Epithelial cell of proximal tubule (primary cell): ENCODE data around the gene PRPF31. TPM values are rescaled to one million over a fixed set of nuclear protein-coding genes. Genes with fewer than 3 reads are reported as not detected.

Experiments
- DNase-seq: peaks from one replicate; pipeline ENCODE4 v3.0.0-alpha.2; 2011; ENCODE audit warnings: low read depth
- H3K4me3 ChIP-seq: 2 replicates; pipeline ENCODE4 v1.5.1; 2011; ENCODE audit warnings: low read depth, mild to moderate bottlenecking, low read length
- total RNA-seq: library from RNA; depleted of rRNA; stranded (reverse); fragments of >200 nt; gene quantifications from 2 replicates; pipeline ENCODE4 v1.2.3, GENCODE V29; 2015
- TF ChIP-seq, protein P1 (sequence below): conservative IDR thresholded peaks from 2 replicates; pipeline ENCODE4 v1.5.1; 2012; ENCODE audit warnings: low read depth, mild to moderate bottlenecking, low read length

PRPF31 gene
- total RNA-seq, 1 donor from 2014 or later, result 64.3 TPM

DNA sequence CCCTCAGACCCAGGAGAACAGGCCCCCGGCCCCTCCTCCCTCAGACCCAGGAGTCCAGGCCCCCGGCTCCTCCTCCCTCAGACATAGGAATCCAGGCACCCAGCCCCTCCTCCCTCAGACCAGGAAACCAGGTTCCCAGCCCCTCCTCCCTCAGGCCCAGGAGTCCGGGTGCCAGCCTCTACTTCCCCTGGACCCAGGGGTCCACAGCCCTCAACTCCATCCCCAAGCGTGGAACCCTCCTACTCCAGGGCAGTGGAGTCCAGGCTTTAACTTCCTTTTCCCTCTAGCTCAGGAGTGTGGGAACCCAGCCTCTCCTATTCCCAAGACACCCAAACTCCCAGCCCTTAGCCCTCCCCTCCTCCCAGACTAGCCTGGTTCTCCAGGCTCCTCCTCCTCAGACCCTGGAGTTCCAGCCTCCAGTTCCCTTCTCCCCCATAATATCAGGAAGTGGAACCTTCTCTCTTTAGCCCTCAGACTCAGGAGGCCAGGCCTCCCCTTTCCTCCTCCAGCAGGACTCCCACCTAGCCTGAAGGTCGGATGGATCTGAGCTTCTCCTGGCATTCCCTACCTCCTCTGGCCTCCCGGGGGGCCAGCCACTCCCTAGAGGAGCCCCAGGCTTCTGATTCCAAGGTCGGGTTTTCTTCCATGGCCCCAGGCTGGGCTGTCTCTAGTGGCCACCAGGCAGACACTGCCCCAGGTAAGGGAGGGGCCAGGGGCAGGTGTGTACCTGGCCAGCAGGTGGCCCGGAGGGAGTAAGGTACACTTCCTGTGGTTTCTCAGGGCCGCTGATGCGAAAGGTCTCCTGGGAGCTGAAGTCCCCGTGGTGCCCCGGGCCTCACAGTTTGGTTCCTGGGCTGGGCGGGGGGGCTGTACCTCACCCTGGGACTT lies 57.2 kb downstream of the PRPF31 start, which contains the start of gene TMC4:
TSS of gene TMC4 (minus strand) at position 690 of the 888 bp plus-strand sequence. CDS start at position 647, 43 bp downstream.
- no peak for DNase-seq
- peak within 1 kb of the TSS; percentile 31 for H3K4me3 ChIP-seq
- TF ChIP-seq, protein P1, sequence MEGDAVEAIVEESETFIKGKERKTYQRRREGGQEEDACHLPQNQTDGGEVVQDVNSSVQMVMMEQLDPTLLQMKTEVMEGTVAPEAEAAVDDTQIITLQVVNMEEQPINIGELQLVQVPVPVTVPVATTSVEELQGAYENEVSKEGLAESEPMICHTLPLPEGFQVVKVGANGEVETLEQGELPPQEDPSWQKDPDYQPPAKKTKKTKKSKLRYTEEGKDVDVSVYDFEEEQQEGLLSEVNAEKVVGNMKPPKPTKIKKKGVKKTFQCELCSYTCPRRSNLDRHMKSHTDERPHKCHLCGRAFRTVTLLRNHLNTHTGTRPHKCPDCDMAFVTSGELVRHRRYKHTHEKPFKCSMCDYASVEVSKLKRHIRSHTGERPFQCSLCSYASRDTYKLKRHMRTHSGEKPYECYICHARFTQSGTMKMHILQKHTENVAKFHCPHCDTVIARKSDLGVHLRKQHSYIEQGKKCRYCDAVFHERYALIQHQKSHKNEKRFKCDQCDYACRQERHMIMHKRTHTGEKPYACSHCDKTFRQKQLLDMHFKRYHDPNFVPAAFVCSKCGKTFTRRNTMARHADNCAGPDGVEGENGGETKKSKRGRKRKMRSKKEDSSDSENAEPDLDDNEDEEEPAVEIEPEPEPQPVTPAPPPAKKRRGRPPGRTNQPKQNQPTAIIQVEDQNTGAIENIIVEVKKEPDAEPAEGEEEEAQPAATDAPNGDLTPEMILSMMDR, result peak; percentile 21

DNA sequence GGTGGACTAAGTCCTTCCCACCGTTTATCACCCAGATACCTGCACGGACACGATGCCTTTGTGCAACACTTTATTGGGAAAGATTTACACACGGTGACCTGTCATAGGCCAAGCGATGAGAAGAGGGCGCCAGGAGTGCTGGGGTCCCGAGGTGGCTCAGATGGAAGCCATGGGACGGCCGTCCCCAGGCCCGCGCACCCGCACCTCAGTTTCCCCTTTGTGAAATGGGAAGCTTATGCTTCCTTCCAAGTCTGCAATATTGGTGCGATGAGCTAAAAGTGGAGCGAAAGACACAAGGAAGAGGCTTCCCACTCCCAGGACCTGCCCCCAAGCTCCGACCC lies 57.8 kb downstream of the PRPF31 start:
- no peak overlapping the region for H3K4me3 ChIP-seq
- TF ChIP-seq, protein P1, result no peak
- no peak for DNase-seq

DNA sequence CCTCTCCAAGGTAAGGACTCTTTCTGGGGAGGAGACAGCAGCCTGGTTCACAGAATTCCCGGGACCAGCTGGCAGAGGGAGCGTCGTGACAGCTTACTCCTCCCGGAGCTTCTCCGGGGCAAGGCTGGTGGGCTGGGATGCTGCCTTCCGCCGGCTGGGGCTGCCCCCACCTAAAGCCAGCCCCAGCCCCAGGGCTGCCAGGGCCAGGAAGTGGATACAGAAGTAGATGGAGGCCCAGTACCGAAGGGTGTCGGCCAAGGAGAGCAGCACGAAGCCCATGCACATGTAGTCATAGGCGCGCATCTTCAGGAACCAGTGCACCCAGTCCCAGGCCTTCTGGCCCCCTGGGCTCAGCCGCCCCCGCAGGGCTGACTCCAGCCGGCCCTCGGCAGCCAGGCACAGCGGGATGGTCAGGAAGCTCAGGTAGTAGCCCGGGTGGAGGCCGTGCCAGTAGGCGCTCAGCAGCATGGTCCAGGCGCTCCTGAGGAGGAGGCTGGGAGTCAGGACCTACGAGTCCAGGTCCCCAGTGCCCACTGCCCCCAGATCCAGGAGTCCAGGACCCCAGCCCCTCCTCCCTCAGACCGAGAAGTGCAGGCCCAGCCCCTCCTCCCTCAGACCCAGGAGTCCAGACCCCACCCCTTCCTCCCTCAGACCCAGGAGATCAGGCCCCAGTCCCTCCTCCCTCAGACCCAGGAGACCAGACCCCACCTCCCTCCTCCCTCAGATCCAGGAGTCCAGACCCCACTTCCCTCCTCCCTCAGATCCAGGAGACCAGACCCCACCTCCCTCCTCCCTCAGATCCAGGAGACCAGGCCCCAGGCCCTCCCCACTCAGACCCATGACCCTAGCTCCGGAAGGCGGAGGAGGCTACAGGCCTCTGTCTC lies 58.6 kb downstream of the PRPF31 start:
- DNase-seq, result no peak
- TF ChIP-seq, protein P1, result no peak
- no peak overlapping the region for H3K4me3 ChIP-seq

DNA sequence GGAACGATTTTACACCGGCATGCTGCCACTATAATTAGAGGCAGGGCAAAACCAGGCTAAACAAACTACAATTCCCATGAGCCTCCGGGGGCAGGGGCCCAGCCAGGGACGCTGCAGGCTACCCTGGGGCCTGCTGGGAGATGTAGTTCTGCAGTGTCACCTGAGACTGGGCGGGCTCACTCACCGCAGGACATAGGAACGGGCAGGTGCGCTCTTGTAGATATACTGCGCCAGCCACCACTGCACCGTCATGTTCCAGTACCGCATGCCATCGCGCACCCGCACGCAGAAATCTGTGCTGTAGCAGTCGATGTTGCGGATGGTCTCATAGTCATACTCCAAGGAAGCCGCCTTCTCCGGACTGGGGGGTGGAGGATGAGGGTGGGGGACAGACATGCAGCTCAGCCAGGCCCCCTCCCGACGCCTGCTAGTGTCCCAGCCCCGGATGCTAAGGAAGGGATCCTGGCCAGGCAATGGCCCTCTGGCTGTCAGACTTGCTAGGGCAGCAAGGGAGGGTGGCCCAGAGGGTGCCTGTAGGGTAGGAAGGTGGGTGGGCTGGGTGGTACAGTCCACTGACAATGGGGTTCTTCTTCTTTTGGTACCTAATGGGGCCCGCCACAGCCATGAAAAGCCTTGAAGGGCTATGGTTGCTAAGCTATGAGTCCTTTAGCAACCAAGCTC lies 63.2 kb downstream of the PRPF31 start:
- TF ChIP-seq, protein P1, result no peak
- H3K4me3 ChIP-seq, result no peak overlapping the region
- no peak for DNase-seq

DNA sequence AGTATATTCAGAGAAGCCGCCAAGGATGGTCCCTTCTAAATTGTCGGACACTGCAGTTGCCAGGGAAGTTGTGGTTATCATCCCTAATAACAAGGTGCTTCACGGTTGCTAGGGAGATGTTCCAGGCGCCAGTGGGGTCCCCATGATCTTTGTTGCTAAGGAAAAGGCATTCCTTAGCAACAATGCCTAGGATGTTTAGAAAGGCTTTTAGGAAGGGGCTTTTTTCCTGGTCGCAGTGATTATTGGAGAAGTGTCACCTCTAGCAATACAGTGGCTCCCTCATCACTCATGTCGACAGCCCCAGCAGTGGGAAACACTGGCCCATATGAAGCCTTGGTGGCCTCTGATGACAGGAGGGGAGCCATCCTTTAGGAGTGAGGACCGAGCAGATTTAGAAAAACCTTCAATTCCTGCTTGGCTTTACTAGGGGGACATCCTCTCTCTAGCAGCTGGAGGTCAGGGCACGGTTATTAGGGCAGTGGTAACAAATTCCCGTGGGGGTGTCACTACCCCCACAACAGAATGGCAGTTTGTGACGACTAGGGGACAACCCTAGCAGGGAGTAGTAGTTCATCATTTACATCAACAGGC lies 63.8 kb downstream of the PRPF31 start:
- H3K4me3 ChIP-seq, result no peak overlapping the region
- no peak for DNase-seq
- TF ChIP-seq, protein P1, result no peak

DNA sequence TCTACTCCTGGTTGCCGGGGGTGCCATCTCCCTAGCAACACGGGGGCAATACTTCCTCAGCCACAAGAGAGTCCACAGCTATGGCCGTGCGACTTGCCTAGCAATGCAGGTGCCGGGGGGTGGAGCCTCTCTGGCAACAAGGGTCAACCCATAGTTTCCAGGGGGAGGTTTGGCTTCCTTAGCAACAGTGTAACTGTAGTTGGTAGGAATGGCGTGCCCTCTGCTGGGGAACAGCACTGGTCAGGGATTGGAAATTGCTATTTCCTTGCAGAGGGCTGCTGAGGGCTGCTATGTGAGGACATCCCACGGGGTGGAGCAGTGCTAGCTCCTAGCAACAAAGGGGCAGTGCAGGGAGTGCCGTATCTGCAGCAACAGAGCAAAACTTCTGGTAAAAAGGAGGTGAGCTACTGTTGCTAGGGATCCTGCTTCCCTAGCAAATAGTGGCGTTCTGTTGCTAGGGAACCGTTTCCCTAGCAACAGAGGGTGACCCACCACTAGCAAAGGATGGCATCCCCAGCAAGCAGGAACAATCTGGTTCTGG lies 64.4 kb downstream of the PRPF31 start:
- TF ChIP-seq, protein P1, result peak; percentile 47
- no peak overlapping the region for H3K4me3 ChIP-seq
- no peak for DNase-seq
